Right renal cortex interstitium (tissue), 3 donors: ENCODE results near the gene ALDH7A1. TPM values are rescaled to one million over a fixed set of nuclear protein-coding genes. Genes with fewer than 3 reads are reported as not detected.

ENCODE experiments used
- polyA plus RNA-seq, 3 donors: library from polyadenylated mRNA; unstranded; fragments of 120-200 nt; gene quantifications; one replicate each; pipeline ENCODE4 v1.2.1, GENCODE V29; 2013; ENCODE audit not compliant: insufficient read length in 3 of 3

Gene ALDH7A1
- polyA plus RNA-seq, 3 donors: 165 to 186 (median 172) TPM

Other genes with a start within 250 kb of the ALDH7A1 start
- 10 to 100 TPM; 21.3 to 25.9 (median 25.2) TPM for gene GRAMD2B, start 171.8 kb downstream of the ALDH7A1 start, polyA plus RNA-seq
- gene PHAX, start 5.7 kb upstream of the ALDH7A1 start, polyA plus RNA-seq: 100 to 1,000 TPM in 1 of 3 donors, 10 to 100 TPM in 2; 89.8 to 102 (median 95.8) TPM
- gene LMNB1, start 181.9 kb upstream of the ALDH7A1 start, polyA plus RNA-seq: 100 to 1,000 TPM; 127 to 143 (median 143) TPM